Erythroblast (primary cell): Measurements from ENCODE around the gene ATG12.

Experiments
- GATA1 ChIP-seq: IDR thresholded peaks from 2 replicates; pipeline ENCODE4 v1.6.1; 2011; ENCODE audit warnings: low read depth, mild to moderate bottlenecking, control low read depth, low read length, moderate library complexity
- POLR2A ChIP-seq: IDR thresholded peaks from 2 replicates; pipeline ENCODE4 v1.6.1; 2011; ENCODE audit warnings: mild to moderate bottlenecking, low read length

DNA sequence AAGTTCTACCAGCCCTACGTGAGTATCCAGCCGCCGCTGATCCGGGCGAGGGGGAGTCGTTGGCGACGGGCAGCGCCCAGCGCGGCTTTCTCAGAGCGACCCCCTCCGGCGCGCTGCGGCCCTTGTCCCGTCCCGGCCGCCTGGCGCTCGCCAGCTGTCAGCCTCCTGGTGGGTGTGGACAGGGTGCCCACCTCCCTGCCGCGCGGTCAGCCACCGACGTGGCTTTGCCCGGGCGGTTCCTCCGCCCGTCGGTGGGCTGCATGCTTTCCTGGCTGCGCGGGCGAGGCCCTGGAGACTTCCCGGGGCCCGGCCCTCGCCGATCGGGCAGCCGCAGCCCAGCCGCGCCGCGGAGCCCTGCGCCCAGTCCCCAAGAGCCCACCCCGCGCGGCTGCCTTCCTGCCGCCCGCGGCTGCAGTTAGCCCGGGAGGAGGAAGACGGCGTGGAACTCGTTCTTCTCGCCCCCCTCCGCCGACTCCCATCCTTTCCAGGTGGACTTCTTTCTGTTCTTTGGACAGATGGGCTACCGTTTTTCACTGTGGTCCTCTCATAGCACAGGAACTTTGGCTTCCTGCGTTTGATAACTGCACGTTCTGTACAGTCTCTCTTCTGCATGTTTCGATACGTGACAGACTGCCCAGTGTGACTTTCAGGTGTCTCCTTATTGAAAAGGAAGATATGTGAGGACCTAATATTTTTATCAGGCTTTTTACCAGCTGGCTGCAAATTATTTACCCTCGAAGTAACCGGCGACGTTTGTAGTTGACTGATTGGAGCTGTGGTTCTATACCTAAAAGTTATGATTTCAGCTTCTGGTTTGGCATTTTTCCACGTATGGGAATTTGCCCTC, 947 bp upstream of the ATG12 start:
- TF ChIP-seq POLR2A, result no peak
- TF ChIP-seq GATA1, result no peak
